Measurements from ENCODE around the gene ARHGEF38. TPM values are rescaled to one million over a fixed set of nuclear protein-coding genes. Genes with fewer than 3 reads are reported as not detected.

Gene ARHGEF38
- polyA plus RNA-seq, 1 of the 3 experiments (the other 2 are of a cell fraction), result 0.02 TPM

DNA sequence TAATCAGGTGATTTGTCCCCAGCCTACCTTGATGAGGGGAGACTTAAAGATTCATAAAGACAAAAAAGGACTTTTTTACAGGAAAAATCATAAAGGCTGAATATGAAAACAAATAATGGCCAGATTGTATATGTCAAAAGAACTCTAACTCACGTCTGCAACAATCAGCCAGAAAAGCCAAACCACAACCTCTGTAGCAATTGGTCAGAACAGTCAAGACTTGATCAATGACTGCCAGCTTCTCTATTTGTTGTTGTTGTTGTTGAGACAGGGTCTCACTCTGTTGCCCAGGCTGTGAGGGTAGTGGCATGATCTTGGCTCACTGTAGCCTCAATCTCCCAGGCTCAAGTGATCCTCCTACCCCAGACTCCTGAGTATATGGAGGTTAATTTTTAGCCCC lies 42.7 kb upstream of the ARHGEF38 start:
- Histone ChIP-seq H3K4me3 (ENCODE audit: low read depth in 2 of 2, low read length in 1 of 2) (no peak overlapping the region), H3K36me3 (replicated peaks in 1 of 2; ENCODE audit: control insufficient read depth in 1 of 2, insufficient read depth in 2 of 2, low read length in 1 of 2) (no peaks in the 10 kb centered on the region), H2AFZ (ENCODE audit: low read depth) (no peak overlapping the region), H3K4me2 (no peak overlapping the region), H3K9ac (no peak overlapping the region), H3K27me3 (ENCODE audit: insufficient read depth) (no peaks in the 10 kb centered on the region), H3K4me1 (ENCODE audit: control insufficient read depth in 1 of 2, insufficient read depth in 2 of 2, low read depth in 1 of 2, low read length in 1 of 2) (no peaks in the 10 kb centered on the region), H3F3A (replicated peaks; ENCODE audit: insufficient read depth) (no peaks in the 10 kb centered on the region), H3K9me2 (no peaks in the 10 kb centered on the region), H3K79me2 (ENCODE audit: insufficient read depth) (no peaks in the 10 kb centered on the region), H4K20me1 (ENCODE audit: insufficient read depth) (no peaks in the 10 kb centered on the region), H3K27ac (ENCODE audit: low read depth in 2 of 2, low read length in 1 of 2) (no peak overlapping the region), H3K9me3 (no peaks in the 10 kb centered on the region)
- whole genome bisulfite sequencing (ENCODE audit: low lambda C conversion rate), result 86% methylated on average over 1 of the region's 1 CpG
- no peak for TF ChIP-seq SMC3 (IDR thresholded peaks at IDR 0.05; ENCODE audit: low read depth, low read length)
- no peak for TF ChIP-seq SIN3A (IDR thresholded peaks at IDR 0.05; ENCODE audit: borderline replicate concordance, low read depth, low read length)
- TF ChIP-seq MXI1 (IDR thresholded peaks at IDR 0.05; ENCODE audit: low read depth, low read length), result no peak
- TF ChIP-seq TCF12 (IDR thresholded peaks at IDR 0.05), result no peak
- no peak for TF ChIP-seq MEF2A (IDR thresholded peaks at IDR 0.05; ENCODE audit: borderline replicate concordance, low read depth)
- TF ChIP-seq, protein P1, sequence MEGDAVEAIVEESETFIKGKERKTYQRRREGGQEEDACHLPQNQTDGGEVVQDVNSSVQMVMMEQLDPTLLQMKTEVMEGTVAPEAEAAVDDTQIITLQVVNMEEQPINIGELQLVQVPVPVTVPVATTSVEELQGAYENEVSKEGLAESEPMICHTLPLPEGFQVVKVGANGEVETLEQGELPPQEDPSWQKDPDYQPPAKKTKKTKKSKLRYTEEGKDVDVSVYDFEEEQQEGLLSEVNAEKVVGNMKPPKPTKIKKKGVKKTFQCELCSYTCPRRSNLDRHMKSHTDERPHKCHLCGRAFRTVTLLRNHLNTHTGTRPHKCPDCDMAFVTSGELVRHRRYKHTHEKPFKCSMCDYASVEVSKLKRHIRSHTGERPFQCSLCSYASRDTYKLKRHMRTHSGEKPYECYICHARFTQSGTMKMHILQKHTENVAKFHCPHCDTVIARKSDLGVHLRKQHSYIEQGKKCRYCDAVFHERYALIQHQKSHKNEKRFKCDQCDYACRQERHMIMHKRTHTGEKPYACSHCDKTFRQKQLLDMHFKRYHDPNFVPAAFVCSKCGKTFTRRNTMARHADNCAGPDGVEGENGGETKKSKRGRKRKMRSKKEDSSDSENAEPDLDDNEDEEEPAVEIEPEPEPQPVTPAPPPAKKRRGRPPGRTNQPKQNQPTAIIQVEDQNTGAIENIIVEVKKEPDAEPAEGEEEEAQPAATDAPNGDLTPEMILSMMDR (IDR thresholded peaks at IDR 0.05), result no peak
- TF ChIP-seq, protein P2, sequence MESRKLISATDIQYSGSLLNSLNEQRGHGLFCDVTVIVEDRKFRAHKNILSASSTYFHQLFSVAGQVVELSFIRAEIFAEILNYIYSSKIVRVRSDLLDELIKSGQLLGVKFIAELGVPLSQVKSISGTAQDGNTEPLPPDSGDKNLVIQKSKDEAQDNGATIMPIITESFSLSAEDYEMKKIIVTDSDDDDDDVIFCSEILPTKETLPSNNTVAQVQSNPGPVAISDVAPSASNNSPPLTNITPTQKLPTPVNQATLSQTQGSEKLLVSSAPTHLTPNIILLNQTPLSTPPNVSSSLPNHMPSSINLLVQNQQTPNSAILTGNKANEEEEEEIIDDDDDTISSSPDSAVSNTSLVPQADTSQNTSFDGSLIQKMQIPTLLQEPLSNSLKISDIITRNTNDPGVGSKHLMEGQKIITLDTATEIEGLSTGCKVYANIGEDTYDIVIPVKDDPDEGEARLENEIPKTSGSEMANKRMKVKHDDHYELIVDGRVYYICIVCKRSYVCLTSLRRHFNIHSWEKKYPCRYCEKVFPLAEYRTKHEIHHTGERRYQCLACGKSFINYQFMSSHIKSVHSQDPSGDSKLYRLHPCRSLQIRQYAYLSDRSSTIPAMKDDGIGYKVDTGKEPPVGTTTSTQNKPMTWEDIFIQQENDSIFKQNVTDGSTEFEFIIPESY (IDR thresholded peaks at IDR 0.05; ENCODE audit: borderline replicate concordance, low read depth), result no peak
- no peak for TF ChIP-seq EZH2phosphoT487 (IDR thresholded peaks at IDR 0.05; ENCODE audit: borderline replicate concordance, low read depth)
- TF ChIP-seq NRF1 (IDR thresholded peaks at IDR 0.05; ENCODE audit: low read depth, low read length), result no peak
- TF ChIP-seq, protein P3, sequence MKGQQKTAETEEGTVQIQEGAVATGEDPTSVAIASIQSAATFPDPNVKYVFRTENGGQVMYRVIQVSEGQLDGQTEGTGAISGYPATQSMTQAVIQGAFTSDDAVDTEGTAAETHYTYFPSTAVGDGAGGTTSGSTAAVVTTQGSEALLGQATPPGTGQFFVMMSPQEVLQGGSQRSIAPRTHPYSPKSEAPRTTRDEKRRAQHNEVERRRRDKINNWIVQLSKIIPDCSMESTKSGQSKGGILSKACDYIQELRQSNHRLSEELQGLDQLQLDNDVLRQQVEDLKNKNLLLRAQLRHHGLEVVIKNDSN (IDR thresholded peaks at IDR 0.05; ENCODE audit: borderline replicate concordance, low read depth), result no peak
- no peak for TF ChIP-seq CHD2 (IDR thresholded peaks at IDR 0.05; ENCODE audit: low read length, partially characterized antibody)
- TF ChIP-seq, protein P4, sequence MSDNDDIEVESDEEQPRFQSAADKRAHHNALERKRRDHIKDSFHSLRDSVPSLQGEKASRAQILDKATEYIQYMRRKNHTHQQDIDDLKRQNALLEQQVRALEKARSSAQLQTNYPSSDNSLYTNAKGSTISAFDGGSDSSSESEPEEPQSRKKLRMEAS (IDR thresholded peaks at IDR 0.05; ENCODE audit: low read depth), result no peak
- no peak for TF ChIP-seq RFX5 (IDR thresholded peaks at IDR 0.05; ENCODE audit: low read length)
- no peak for TF ChIP-seq GABPA (IDR thresholded peaks at IDR 0.05; ENCODE audit: low read depth)
- TF ChIP-seq EP300 (IDR thresholded peaks at IDR 0.05; ENCODE audit: borderline replicate concordance in 1 of 2, low read depth in 1 of 2, low read length in 1 of 2), result no peak
- TF ChIP-seq FOXJ3 (CRISPR knock-in tag; IDR thresholded peaks at IDR 0.05), result no peak
- no peak for TF ChIP-seq RCOR1 (IDR thresholded peaks at IDR 0.05; ENCODE audit: low read length)
- no peak for TF ChIP-seq TEAD4 (IDR thresholded peaks at IDR 0.05; ENCODE audit: borderline replicate concordance, insufficient read depth)
- no peak for TF ChIP-seq FOSL2 (IDR thresholded peaks at IDR 0.05; ENCODE audit: borderline replicate concordance, low read depth)
- TF ChIP-seq YY1 (IDR thresholded peaks at IDR 0.05; ENCODE audit: low read depth), result no peak
- ChIA-PET CTCF (no interaction called here), POLR2A (no interaction called here)
- no peak for DNase-seq
